HepG2 (cell line): Measurements from ENCODE around the gene CLASRP. TPM values are rescaled to one million over a fixed set of nuclear protein-coding genes. Genes with fewer than 3 reads are reported as not detected.

Experiments used
- AGO1 ChIP-seq: fragments of 200-400 bp; formaldehyde crosslinking; IDR thresholded peaks from 2 replicates; pipeline ENCODE4 v1.6.1; 2017; ENCODE audit warnings: mild to moderate bottlenecking, low read depth, low read length, moderate library complexity; ENCODE audit not compliant: poor library complexity, severe bottlenecking
- DNMT3B ChIP-seq: conservative IDR thresholded peaks from 2 replicates; pipeline ENCODE4 v1.6.1; 2016; ENCODE audit warnings: missing biosample characterization, control low read depth
- GTF3A ChIP-seq: sonication (generic); formaldehyde crosslinking; conservative IDR thresholded peaks from 2 replicates; pipeline ENCODE4 v1.4.0; 2020; ENCODE audit warnings: mild to moderate bottlenecking, missing genetic modification reagents
- HHEX ChIP-seq: IDR thresholded peaks from 2 replicates; pipeline ENCODE4 v1.6.1; 2016; ENCODE audit warnings: control low read depth
- KLF12 ChIP-seq: sonication (generic); formaldehyde crosslinking; IDR thresholded peaks from 2 replicates; pipeline ENCODE4 v1.4.0; 2020; ENCODE audit warnings: missing genetic modification reagents, borderline replicate concordance
- NR2F2 ChIP-seq: IDR thresholded peaks from 2 replicates; pipeline ENCODE4 v1.6.1; 2012; ENCODE audit warnings: low read depth, inconsistent platforms, borderline replicate concordance
- SMAD9 ChIP-seq: sonication (generic); formaldehyde crosslinking; IDR thresholded peaks from 2 replicates; pipeline ENCODE4 v1.5.1; 2020; ENCODE audit warnings: mild to moderate bottlenecking, missing genetic modification reagents
- SRSF1 ChIP-seq: fragments of 200-400 bp; formaldehyde crosslinking; optimal IDR thresholded peaks from 2 replicates; pipeline ENCODE3; 2017; ENCODE audit warnings: mild to moderate bottlenecking, low read depth, low read length, moderate library complexity
- THAP11 ChIP-seq: IDR thresholded peaks from 2 replicates; pipeline ENCODE4 v1.6.1; 2016; ENCODE audit warnings: missing biosample characterization, missing genetic modification reagents
- WIZ ChIP-seq: sonication (generic); formaldehyde crosslinking; IDR thresholded peaks from 2 replicates; pipeline ENCODE4 v1.5.1; 2020; ENCODE audit warnings: mild to moderate bottlenecking, missing genetic modification reagents
- YY1 ChIP-seq: IDR thresholded peaks from 2 replicates; pipeline ENCODE4 v1.6.1; 2011; ENCODE audit warnings: low read length, low read depth, moderate library complexity, mild to moderate bottlenecking; ENCODE audit not compliant: insufficient read depth, insufficient replicate concordance
- ZBTB38 ChIP-seq: sonication (generic); formaldehyde crosslinking; IDR thresholded peaks from 2 replicates; pipeline ENCODE4 v1.5.1; 2020; ENCODE audit warnings: mild to moderate bottlenecking, missing genetic modification reagents
- ZBTB42 ChIP-seq: sonication (generic); formaldehyde crosslinking; IDR thresholded peaks from 2 replicates; pipeline ENCODE4 v1.5.0; 2020; ENCODE audit warnings: mild to moderate bottlenecking, missing genetic modification reagents
- ZNF136 ChIP-seq: sonication (generic); formaldehyde crosslinking; IDR thresholded peaks from 2 replicates; pipeline ENCODE4 v1.8.1; 2022; ENCODE audit warnings: low read depth, mild to moderate bottlenecking, moderate library complexity, missing genetic modification reagents
- ZNF766 ChIP-seq: sonication (generic); formaldehyde crosslinking; IDR thresholded peaks from 2 replicates; pipeline ENCODE4 v1.5.0; 2020; ENCODE audit warnings: missing genetic modification reagents, borderline replicate concordance
- ZNF777 ChIP-seq: sonication (generic); formaldehyde crosslinking; IDR thresholded peaks from 2 replicates; pipeline ENCODE4 v1.4.0; 2020; ENCODE audit warnings: missing genetic modification reagents
- ZSCAN20 ChIP-seq: sonication (generic); formaldehyde crosslinking; IDR thresholded peaks from 2 replicates; pipeline ENCODE4 v1.4.0; 2020; ENCODE audit warnings: missing genetic modification reagents, mild to moderate bottlenecking, borderline replicate concordance
- polyA plus RNA-seq, 8 experiments: library from polyadenylated mRNA; depleted of rRNA in 3 of 8; stranded (reverse) in 7 of 8; unstranded in 1 of 8; fragments of >200 nt; fragmentation: Illumina TruSeq in 4 of 8; extraction: Trizol in 4 of 8; gene quantifications; 2 replicates each; pipeline versions ENCODE4 v1.2.1 to v1.2.3, GENCODE V29; 2011 to 2016; ENCODE audit warnings: low read depth in 4 of 8, missing spikeins in 1 of 8, mixed read lengths in 1 of 8; ENCODE audit not compliant: insufficient read depth in 1 of 8
- total RNA-seq, 5 experiments: library from RNA; depleted of rRNA; stranded (reverse); fragments of >200 nt; fragmentation: Illumina TruSeq; extraction: Trizol; gene quantifications; 2 replicates each; pipeline ENCODE4 v1.2.3, GENCODE V29; 2016; ENCODE audit warnings: low read depth in 1 of 5
- TF ChIP-seq, protein P1 (sequence below): sonication (generic); formaldehyde crosslinking; IDR thresholded peaks from 2 replicates; pipeline ENCODE4 v1.4.0; 2020; ENCODE audit warnings: mild to moderate bottlenecking, missing genetic modification reagents
- TF ChIP-seq, protein P2 (sequence below): sonication (generic); formaldehyde crosslinking; IDR thresholded peaks from 2 replicates; pipeline ENCODE4 v1.8.1; 2023; ENCODE audit warnings: missing genetic modification reagents, mild to moderate bottlenecking, borderline replicate concordance
- TF ChIP-seq, protein P3 (sequence below): sonication (generic); formaldehyde crosslinking; IDR thresholded peaks from 2 replicates; pipeline ENCODE4 v1.5.1; 2020; ENCODE audit warnings: mild to moderate bottlenecking, moderate library complexity, missing genetic modification reagents
- TF ChIP-seq, protein P4 (sequence below): sonication (generic); formaldehyde crosslinking; IDR thresholded peaks from 2 replicates; pipeline ENCODE4 v1.5.0; 2020; ENCODE audit warnings: missing genetic modification reagents, mild to moderate bottlenecking, borderline replicate concordance

CLASRP gene
- total and polyA plus RNA-seq, 2 of the 13 experiments (the other 11 are each of a cell fraction or from before 2014, with no cell fraction given): 32.0 to 51.4 TPM

DNA sequence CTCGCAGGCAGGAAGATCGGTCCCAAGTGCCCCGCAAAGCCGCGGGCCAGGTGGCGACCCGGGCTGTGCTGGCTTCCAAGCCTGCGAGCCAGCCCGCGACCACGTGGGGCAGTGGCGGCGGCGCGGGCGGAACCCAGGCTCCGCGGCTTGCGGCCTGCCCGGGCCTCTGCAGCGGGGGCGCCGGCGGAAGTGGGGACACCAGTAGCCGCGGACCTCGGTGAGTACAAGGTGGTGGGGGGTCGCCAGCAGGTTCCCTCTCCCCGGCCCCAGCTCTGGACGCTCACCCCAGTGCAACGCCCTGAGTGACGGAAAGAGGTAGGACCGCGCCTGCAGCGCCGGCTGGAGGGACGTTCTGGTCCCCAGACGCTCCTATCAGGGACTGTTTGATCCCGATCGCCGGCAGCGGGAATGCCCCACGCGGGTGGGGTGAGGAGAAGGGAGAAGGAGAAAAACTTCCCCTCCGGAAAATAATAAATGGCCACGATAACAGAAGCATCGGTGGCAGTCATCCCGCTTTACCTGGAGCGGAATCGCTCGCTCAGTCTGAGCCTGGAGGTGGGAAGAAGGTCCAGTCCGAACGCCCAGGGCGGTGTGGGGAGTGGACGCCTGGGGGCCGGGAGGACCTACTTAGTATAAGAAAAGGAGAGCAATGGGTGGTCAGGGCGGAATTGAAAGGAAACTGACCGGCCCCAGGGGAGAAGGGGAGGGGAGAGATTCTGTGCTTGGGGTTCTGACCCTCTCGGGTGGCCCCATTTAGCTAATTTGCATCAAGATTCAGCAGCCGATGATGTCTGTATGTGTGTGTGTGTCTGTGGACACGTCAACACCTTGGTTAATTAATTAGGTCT, 40.4 kb downstream of the CLASRP start, which contains the start of gene GEMIN7 (continued):
- peak; percentile 95 for TF ChIP-seq KLF12 (CRISPR knock-in tag)
- TF ChIP-seq WIZ (CRISPR knock-in tag): 0 out of 2 replicates have a peak, but pooled peaks have one; percentile 19
- TF ChIP-seq ZSCAN20 (CRISPR knock-in tag): peak; percentile 97
- TF ChIP-seq THAP11 (CRISPR knock-in tag): peak; percentile 94
- peak; percentile 34; the same call in 1 of the 2 replicates for TF ChIP-seq NR2F2
- peak; percentile 76 for TF ChIP-seq ZNF777 (CRISPR knock-in tag)
- TF ChIP-seq ZBTB38: peak; percentile 98
- TF ChIP-seq ZNF766 (CRISPR knock-in tag): peak; percentile 68; the same call in 1 of the 2 replicates
- TF ChIP-seq GTF3A (CRISPR knock-in tag): no peak
- TF ChIP-seq, protein P1, sequence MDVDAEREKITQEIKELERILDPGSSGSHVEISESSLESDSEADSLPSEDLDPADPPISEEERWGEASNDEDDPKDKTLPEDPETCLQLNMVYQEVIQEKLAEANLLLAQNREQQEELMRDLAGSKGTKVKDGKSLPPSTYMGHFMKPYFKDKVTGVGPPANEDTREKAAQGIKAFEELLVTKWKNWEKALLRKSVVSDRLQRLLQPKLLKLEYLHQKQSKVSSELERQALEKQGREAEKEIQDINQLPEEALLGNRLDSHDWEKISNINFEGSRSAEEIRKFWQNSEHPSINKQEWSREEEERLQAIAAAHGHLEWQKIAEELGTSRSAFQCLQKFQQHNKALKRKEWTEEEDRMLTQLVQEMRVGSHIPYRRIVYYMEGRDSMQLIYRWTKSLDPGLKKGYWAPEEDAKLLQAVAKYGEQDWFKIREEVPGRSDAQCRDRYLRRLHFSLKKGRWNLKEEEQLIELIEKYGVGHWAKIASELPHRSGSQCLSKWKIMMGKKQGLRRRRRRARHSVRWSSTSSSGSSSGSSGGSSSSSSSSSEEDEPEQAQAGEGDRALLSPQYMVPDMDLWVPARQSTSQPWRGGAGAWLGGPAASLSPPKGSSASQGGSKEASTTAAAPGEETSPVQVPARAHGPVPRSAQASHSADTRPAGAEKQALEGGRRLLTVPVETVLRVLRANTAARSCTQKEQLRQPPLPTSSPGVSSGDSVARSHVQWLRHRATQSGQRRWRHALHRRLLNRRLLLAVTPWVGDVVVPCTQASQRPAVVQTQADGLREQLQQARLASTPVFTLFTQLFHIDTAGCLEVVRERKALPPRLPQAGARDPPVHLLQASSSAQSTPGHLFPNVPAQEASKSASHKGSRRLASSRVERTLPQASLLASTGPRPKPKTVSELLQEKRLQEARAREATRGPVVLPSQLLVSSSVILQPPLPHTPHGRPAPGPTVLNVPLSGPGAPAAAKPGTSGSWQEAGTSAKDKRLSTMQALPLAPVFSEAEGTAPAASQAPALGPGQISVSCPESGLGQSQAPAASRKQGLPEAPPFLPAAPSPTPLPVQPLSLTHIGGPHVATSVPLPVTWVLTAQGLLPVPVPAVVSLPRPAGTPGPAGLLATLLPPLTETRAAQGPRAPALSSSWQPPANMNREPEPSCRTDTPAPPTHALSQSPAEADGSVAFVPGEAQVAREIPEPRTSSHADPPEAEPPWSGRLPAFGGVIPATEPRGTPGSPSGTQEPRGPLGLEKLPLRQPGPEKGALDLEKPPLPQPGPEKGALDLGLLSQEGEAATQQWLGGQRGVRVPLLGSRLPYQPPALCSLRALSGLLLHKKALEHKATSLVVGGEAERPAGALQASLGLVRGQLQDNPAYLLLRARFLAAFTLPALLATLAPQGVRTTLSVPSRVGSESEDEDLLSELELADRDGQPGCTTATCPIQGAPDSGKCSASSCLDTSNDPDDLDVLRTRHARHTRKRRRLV (CRISPR knock-in tag): no peak
- TF ChIP-seq ZBTB42: peak; percentile 33; the same call in 1 of the 2 replicates
- TF ChIP-seq, protein P2, sequence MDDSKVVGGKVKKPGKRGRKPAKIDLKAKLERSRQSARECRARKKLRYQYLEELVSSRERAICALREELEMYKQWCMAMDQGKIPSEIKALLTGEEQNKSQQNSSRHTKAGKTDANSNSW (CRISPR knock-in tag): peak; percentile 78; the same call in 1 of the 2 replicates
- peak; percentile 94 for TF ChIP-seq SRSF1
- no peak for TF ChIP-seq AGO1
- peak; percentile 85 for TF ChIP-seq YY1
- no peak for TF ChIP-seq SMAD9 (CRISPR knock-in tag)
- TF ChIP-seq, protein P3, sequence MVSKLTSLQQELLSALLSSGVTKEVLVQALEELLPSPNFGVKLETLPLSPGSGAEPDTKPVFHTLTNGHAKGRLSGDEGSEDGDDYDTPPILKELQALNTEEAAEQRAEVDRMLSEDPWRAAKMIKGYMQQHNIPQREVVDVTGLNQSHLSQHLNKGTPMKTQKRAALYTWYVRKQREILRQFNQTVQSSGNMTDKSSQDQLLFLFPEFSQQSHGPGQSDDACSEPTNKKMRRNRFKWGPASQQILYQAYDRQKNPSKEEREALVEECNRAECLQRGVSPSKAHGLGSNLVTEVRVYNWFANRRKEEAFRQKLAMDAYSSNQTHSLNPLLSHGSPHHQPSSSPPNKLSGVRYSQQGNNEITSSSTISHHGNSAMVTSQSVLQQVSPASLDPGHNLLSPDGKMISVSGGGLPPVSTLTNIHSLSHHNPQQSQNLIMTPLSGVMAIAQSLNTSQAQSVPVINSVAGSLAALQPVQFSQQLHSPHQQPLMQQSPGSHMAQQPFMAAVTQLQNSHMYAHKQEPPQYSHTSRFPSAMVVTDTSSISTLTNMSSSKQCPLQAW: no peak
- TF ChIP-seq HHEX (CRISPR knock-in tag): no peak
- 0 out of 2 replicates have a peak, but pooled peaks have one; percentile 63 for TF ChIP-seq ZNF136 (CRISPR knock-in tag)
- TF ChIP-seq, protein P4, sequence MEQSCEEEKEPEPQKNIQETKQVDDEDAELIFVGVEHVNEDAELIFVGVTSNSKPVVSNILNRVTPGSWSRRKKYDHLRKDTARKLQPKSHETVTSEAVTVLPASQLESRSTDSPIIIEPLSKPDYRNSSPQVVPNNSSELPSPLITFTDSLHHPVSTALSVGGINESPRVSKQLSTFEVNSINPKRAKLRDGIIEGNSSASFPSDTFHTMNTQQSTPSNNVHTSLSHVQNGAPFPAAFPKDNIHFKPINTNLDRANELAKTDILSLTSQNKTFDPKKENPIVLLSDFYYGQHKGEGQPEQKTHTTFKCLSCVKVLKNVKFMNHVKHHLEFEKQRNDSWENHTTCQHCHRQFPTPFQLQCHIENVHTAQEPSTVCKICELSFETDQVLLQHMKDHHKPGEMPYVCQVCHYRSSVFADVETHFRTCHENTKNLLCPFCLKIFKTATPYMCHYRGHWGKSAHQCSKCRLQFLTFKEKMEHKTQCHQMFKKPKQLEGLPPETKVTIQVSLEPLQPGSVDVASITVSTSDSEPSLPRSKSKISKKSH (CRISPR knock-in tag): peak; percentile 60; the same call in 1 of the 2 replicates
- no peak for TF ChIP-seq DNMT3B
